HG03196 (cell line): ENCODE data around the gene PADI2.

ENCODE experiments used
- ATAC-seq: cut with Tn5 transposase; IDR thresholded peaks from one replicate; pipeline ENCODE4 v1.9.1; 2021; ENCODE audit not compliant: unreplicated experiment

Gene PADI2

GRCh38 chr1:17116643-17117042, 2.6 kb downstream of the PADI2 start:
- no peak for ATAC-seq

GRCh38 chr1:17113963-17114362, 5.3 kb downstream of the PADI2 start:
- ATAC-seq: no peak

GRCh38 chr1:17112496-17113236, 6.6 kb downstream of the PADI2 start:
- ATAC-seq: no peak

GRCh38 chr1:17112076-17112475, 7.2 kb downstream of the PADI2 start:
- ATAC-seq: no peak

GRCh38 chr1:17110555-17110926, 8.7 kb downstream of the PADI2 start:
- ATAC-seq: no peak

- ATAC-seq: no peak
Measured at GRCh38 chr1:17109892-17110554, 9.2 kb downstream of the PADI2 start.

GRCh38 chr1:17108786-17109185, 10.5 kb downstream of the PADI2 start:
- ATAC-seq: no peak

GRCh38 chr1:17108360-17108759, 10.9 kb downstream of the PADI2 start:
- ATAC-seq: no peak

- ATAC-seq: no peak
Measured at GRCh38 chr1:17104782-17105181, 14.5 kb downstream of the PADI2 start.

- no peak for ATAC-seq
Measured at GRCh38 chr1:17102232-17102631, 17.0 kb downstream of the PADI2 start.

- no peak for ATAC-seq
Measured at GRCh38 chr1:17101261-17101660, 18.0 kb downstream of the PADI2 start.

- ATAC-seq: no peak
Measured at GRCh38 chr1:17099616-17100340, 19.5 kb downstream of the PADI2 start.

- no peak for ATAC-seq
Measured at GRCh38 chr1:17098446-17099317, 20.6 kb downstream of the PADI2 start.

GRCh38 chr1:17097787-17098186, 21.5 kb downstream of the PADI2 start:
- no peak for ATAC-seq

GRCh38 chr1:17097147-17097546, 22.1 kb downstream of the PADI2 start:
- ATAC-seq: no peak

GRCh38 chr1:17096584-17096983, 22.7 kb downstream of the PADI2 start:
- ATAC-seq: no peak

- ATAC-seq: no peak
Measured at GRCh38 chr1:17095141-17095540, 24.1 kb downstream of the PADI2 start.

- ATAC-seq: peak; percentile 54
Measured at GRCh38 chr1:17094664-17095063, 24.6 kb downstream of the PADI2 start.

- ATAC-seq: no peak
Measured at GRCh38 chr1:17093822-17094393, 25.3 kb downstream of the PADI2 start.

- no peak for ATAC-seq
Measured at GRCh38 chr1:17091252-17091651, 28.0 kb downstream of the PADI2 start.

- ATAC-seq: no peak
Measured at GRCh38 chr1:17089506-17089905, 29.7 kb downstream of the PADI2 start.
